Measurements from ENCODE around the gene ING1.
"Not testable (repeated sequence)": the region's sequence is repeated elsewhere in the genome, so short reads cannot be mapped to it uniquely, and the experiment has no call there.

Gene ING1, protein sequence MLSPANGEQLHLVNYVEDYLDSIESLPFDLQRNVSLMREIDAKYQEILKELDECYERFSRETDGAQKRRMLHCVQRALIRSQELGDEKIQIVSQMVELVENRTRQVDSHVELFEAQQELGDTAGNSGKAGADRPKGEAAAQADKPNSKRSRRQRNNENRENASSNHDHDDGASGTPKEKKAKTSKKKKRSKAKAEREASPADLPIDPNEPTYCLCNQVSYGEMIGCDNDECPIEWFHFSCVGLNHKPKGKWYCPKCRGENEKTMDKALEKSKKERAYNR

DNA sequence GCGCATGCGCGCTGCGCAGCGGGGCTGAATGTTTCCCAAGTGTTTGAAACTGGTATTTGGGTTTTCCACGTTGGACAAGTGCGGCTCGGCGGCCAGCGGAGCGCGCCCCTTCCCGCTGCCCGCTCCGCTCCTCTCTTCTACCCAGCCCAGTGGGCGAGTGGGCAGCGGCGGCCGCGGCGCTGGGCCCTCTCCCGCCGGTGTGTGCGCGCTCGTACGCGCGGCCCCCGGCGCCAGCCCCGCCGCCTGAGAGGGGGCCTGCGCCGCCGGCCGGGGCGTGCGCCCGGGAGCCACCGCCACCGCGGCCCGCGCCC lies at the start of gene ING1:
ING1 (plus strand) TSS at position 59 of the 311 bp plus-strand sequence. CDS start 450 bp downstream, outside the sequence.
- H3K27ac ChIP-seq, result peak within 1 kb of the TSS; percentile 100
- TF ChIP-seq, protein P1, sequence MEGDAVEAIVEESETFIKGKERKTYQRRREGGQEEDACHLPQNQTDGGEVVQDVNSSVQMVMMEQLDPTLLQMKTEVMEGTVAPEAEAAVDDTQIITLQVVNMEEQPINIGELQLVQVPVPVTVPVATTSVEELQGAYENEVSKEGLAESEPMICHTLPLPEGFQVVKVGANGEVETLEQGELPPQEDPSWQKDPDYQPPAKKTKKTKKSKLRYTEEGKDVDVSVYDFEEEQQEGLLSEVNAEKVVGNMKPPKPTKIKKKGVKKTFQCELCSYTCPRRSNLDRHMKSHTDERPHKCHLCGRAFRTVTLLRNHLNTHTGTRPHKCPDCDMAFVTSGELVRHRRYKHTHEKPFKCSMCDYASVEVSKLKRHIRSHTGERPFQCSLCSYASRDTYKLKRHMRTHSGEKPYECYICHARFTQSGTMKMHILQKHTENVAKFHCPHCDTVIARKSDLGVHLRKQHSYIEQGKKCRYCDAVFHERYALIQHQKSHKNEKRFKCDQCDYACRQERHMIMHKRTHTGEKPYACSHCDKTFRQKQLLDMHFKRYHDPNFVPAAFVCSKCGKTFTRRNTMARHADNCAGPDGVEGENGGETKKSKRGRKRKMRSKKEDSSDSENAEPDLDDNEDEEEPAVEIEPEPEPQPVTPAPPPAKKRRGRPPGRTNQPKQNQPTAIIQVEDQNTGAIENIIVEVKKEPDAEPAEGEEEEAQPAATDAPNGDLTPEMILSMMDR (conservative IDR thresholded peaks at IDR 0.05), result no peak

DNA sequence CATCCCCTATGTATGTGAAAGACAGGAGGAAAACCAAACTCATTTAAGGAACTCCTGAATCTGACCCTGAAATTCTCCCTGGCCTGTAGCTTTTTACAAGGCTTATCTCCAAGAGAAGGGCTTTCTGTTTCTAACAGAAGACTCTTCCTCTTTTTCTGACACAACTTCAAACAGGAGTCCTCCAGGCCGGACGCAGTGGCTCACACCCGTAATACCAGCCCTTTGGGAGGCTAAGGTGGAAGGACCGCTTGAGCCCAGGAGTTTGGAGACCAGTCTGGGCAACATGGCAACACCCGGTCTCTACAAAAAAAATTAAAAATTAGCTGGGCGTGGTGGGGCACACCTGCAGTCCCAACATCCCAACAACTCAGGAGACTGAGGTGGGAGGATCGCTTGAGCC lies 49.5 kb upstream of the ING1 start:
- TF ChIP-seq, protein P1 (conservative IDR thresholded peaks at IDR 0.05), result no peak
- H3K27ac ChIP-seq, result no peak overlapping the region

DNA sequence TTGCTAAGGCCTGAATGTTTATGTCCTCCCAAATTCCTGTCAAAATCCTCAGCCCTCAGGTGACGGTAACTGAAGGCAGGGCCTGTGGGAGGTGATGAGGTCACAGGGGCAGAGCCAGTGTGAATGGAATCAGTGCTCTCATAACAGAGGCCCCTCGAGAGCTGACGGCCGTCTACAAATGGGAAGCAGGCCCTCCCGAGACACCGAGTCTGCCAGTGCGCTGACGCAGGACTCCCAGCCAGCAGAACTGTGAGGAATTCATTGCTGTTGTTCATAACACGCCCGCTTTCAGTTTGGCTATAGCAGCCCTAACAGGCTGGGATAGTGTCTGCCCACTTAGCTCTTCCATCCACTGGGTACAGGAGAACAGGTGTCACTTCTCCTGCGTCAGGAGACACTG lies 48.8 kb upstream of the ING1 start:
- no peak overlapping the region for H3K27ac ChIP-seq
- TF ChIP-seq, protein P1 (conservative IDR thresholded peaks at IDR 0.05), result no peak

DNA sequence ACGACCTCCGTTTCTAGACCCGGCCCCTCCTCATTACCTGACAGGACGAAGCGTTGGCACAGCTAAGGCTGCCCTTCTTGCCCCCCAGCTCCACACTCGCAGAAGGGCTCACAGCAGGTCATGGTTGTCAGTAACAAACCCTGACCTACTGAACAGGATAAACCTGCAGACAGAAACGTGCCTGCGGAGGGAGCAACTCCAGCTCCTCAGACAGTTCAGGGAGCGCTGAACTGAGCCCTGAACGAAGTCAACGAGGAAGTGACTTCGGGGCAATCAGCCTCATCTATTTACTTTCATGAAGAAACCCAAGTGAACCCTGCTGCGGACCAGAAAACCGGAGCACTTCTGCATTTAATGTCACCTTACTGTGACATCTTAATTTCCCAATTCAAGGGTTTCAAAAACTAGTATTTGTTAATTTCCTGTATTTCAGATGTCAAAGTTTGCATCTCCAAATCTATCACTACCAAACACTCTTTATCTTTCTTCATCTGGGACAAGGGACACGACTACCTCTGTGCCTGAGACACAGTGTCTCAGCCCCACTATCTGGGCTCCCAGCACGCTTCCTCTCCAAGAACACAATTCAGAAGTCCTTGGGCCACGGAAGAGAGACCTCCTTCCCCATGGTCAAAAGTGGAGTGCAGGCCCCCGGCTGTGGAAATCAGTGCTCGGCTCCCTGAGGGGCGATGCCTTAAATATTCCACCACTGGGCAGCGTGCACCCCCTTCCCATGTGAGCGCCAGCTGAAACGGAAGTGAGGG lies 47.8 kb upstream of the ING1 start:
- TF ChIP-seq, protein P1 (conservative IDR thresholded peaks at IDR 0.05), result no peak
- H3K27ac ChIP-seq, result no peak overlapping the region

DNA sequence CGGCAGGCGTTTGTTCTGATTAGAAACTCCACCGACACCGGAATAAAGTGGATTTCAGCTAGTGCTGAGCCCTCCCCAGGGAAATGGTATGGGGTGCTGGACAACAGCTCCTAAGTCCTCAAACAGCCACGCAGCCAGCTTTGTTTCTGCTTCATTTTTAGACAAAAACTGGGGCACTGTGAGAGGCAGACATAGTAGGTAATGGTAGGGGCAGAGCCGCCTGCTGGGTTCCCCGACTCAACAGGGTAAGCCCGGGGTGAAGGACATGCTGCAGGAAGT lies 47.3 kb upstream of the ING1 start:
- TF ChIP-seq, protein P1 (conservative IDR thresholded peaks at IDR 0.05), result no peak
- no peak overlapping the region for H3K27ac ChIP-seq

DNA sequence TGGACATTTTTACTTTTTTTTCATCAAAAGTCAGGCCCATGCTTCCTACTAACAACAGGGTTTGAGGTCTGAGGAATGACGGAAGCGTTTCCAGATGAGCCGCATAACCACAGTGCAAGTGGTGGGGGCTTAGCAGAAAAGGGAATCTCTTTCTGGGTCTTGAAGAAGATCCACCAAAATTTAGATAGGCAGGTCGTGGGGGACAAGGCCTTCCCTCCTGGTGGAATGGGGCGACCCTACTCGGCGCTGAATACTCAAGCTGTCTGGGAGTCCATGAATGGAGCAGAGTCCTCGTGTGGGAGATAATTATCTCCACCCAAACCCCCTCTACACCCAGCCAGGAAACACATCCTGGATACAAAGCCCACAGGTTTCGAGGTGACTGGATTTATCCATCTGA lies 44.5 kb upstream of the ING1 start:
- TF ChIP-seq, protein P1 (conservative IDR thresholded peaks at IDR 0.05), result no peak
- H3K27ac ChIP-seq, result no peak overlapping the region

DNA sequence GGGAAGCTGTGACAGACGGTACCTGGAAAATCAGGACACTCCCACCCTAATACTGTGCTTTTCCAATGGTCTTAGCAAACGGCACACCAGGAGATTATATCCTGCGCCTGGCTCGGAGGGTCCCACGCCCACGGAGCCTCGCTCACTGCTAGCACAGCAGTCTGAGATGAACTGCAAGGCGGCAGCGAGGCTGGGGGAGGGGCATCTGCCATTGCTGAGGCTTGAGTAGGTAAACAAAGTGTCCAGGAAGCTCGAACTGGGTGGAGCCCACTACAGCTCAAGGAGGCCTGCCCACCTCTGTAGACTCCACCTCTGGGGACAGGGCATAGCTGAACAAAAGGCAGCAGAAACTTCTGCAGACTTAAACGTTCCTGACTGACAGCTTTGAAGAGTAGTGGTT lies 43.7 kb upstream of the ING1 start:
- H3K27ac ChIP-seq, result not testable (repeated sequence)

Data from VCaP (cell line).